ENCODE results near the gene SCAF1.

Gene SCAF1, protein sequence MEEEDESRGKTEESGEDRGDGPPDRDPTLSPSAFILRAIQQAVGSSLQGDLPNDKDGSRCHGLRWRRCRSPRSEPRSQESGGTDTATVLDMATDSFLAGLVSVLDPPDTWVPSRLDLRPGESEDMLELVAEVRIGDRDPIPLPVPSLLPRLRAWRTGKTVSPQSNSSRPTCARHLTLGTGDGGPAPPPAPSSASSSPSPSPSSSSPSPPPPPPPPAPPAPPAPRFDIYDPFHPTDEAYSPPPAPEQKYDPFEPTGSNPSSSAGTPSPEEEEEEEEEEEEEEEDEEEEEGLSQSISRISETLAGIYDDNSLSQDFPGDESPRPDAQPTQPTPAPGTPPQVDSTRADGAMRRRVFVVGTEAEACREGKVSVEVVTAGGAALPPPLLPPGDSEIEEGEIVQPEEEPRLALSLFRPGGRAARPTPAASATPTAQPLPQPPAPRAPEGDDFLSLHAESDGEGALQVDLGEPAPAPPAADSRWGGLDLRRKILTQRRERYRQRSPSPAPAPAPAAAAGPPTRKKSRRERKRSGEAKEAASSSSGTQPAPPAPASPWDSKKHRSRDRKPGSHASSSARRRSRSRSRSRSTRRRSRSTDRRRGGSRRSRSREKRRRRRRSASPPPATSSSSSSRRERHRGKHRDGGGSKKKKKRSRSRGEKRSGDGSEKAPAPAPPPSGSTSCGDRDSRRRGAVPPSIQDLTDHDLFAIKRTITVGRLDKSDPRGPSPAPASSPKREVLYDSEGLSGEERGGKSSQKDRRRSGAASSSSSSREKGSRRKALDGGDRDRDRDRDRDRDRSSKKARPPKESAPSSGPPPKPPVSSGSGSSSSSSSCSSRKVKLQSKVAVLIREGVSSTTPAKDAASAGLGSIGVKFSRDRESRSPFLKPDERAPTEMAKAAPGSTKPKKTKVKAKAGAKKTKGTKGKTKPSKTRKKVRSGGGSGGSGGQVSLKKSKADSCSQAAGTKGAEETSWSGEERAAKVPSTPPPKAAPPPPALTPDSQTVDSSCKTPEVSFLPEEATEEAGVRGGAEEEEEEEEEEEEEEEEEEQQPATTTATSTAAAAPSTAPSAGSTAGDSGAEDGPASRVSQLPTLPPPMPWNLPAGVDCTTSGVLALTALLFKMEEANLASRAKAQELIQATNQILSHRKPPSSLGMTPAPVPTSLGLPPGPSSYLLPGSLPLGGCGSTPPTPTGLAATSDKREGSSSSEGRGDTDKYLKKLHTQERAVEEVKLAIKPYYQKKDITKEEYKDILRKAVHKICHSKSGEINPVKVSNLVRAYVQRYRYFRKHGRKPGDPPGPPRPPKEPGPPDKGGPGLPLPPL

DNA sequence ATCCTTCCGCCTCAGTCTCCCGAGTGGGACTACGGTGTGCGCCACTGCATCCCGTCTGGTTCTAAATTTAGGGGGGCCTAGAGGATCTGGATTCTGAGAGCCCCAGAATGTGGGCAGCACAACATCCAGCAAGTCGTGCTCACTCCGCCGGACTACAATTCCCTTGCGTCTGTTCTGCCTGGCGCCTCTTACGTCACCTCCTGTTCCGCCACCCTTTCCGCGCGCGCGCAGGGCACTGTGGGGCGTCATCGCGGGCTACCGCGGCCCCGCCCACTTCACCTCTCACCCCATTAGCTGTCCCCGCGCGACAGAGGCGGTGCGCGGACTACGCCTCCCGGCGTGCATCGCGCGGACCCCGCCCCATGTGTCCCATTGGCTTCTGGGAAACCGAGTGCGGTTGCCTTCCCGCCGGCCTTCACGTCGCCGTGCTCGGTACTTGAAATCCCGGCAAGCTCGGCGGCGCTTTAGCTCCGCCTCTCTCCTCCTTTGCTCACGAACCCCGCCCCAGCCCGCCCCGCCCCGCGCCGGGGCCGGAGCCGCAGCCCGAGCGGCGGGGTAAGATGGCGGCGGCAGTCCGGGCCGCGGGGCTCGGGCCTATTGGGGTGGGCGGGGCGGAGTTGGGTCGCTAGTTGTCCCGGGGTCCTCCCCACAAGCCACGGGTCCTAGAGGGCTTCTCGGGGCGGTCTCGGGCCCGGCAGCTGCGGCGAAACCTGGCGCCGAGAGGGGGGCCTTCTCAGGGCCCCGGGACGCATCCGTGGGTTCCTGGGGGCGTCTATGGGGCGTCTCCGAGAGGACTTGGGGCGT, at the start of gene SCAF1:
SCAF1 (plus strand) TSS at position 522 of the 804 bp plus-strand sequence. CDS start 2,818 bp downstream, outside the sequence.
- intact Hi-C loops (cut with DNase I), result loop anchor here (2.0 kb wide), 1 partner anchor 35 kb away; the partner anchor contains the start of gene PRMT1
- peak; percentile 96 to 100 (median 99) for DNase-seq

DNA sequence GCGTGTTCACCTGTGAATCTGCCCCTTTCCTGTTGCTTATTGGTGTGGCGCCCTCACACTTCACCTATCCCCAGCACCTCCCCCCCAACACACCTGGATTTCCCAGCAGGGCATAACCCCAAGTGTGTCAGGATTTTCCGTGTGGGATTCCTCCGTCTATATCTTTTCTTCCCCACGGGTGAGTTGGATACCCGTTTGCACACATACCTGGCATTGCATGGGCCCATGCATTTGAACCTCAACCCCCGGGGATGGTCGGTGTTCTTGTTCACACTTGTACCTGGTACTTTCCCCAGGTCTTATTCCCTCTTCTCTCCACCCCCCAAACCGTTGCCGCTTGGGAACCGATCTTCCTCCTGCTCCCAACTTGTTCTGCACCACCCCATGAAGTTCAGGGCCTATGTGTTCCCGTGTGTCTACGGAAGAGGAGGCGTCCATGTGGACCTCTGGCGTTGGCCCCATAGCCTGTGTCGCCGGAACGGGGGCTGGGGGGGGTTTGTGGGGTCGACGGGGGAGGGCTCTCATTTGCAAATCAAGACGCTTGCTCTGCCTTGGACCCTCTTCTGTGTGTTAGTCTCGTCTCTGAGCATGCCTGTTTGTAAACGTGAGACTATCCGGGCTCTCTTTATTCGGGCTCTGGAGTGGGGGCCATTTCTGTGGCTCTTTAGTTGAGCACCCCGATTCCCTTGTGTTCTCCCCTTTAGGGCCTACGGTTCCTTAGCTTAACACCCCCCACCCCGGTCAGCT, 49.4 kb upstream of the SCAF1 start:
- DNase-seq, result peak in 8 of 42 donors; percentile 14 to 45 (median 20)
- intact Hi-C loops (cut with DNase I), result loop anchor here (5.0 to 10.0 kb wide), 2 partner anchors 45 to 72 kb away; partner anchors contain the start of genes BCL2L12 and IRF3

GRCh38 chr19:49593233-49594113, 48.5 kb upstream of the SCAF1 start:
- DNase-seq, result peak; percentile 93 to 98 (median 96)
- intact Hi-C loops (cut with DNase I), result loop anchor here (5.0 to 10.0 kb wide), 2 partner anchors 44 to 71 kb away; partner anchors contain the start of genes BCL2L12 and IRF3

DNA sequence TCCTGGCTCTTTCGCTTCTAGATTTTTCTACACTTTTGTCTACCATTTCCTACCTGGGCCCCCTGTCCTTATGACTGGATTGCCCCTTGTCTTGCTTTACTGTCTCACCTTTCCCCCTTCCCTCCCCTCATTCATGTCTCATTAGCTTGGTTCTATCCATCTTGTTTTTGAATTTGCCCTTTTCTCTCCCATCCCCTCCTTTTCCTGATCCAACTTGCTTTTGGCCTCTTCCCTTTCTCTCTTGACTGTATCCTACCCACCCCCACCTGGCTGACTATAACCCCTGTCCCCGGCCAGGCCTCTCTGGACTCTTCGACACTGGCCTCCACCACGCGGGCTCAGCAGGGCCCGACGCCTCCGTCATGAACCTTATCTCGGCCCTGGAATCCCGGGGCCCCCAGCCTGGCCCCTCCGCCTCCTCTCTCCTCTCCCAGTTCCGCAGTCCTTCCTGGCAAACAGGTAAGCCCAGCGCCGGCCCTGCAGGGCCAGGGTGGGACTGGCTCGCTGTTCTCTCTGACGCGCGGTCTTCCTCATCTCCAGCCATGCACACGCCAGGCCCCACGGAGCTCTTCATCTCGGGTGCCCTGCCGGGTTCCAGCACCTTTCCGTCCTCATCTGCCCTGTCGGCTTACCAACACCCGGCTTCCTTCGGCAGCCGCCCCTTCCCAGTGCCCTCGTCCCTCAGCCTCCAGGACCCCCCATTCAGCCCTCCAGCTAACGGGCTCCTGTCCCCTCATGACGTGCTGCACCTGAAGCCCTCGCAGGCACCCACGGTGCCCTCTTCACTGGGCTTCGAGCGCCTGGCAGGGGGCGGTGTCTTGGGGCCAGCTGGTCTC, 47.6 kb upstream of the SCAF1 start:
- intact Hi-C loops (cut with DNase I), result loop anchor here (5.0 to 10.0 kb wide), 2 partner anchors 43 to 70 kb away; partner anchors contain the start of genes BCL2L12 and IRF3
- no peak for DNase-seq

- intact Hi-C loops (cut with DNase I), result loop anchor here (5.0 to 10.0 kb wide), 2 partner anchors 42 to 70 kb away; partner anchors contain the start of genes BCL2L12 and IRF3
- DNase-seq, result no peak
Observed at GRCh38 chr19:49594993-49595818, 46.8 kb upstream of the SCAF1 start.

GRCh38 chr19:49595819-49596404, 46.1 kb upstream of the SCAF1 start:
- DNase-seq, result no peak
- intact Hi-C loops (cut with DNase I), result loop anchor here (10.0 kb wide), 1 partner anchor 69 kb away; the partner anchor contains the start of genes BCL2L12 and IRF3

DNA sequence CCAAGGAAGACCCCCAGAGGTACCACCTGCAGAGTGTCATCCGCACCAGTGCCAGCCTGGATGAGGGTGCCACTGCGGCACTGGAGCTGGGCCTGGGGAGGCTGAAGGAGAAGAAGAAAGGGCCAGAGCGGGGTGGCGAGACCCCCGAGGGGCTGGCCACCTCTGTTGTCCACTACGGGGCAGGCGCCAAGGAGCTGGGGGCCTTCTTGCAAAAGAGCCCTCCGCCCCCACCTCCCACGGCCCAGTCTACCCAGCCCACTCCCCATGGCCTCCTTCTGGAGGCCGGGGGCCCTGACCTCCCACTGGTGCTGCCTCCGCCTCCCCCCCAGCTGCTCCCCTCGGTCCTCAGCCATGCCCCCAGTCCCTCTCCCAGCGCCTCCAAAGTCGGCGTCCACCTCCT, 45.6 kb upstream of the SCAF1 start:
- intact Hi-C loops (cut with DNase I), result loop anchor here (10.0 kb wide), 1 partner anchor 68 kb away; the partner anchor contains the start of genes BCL2L12 and IRF3
- DNase-seq, result no peak

DNA sequence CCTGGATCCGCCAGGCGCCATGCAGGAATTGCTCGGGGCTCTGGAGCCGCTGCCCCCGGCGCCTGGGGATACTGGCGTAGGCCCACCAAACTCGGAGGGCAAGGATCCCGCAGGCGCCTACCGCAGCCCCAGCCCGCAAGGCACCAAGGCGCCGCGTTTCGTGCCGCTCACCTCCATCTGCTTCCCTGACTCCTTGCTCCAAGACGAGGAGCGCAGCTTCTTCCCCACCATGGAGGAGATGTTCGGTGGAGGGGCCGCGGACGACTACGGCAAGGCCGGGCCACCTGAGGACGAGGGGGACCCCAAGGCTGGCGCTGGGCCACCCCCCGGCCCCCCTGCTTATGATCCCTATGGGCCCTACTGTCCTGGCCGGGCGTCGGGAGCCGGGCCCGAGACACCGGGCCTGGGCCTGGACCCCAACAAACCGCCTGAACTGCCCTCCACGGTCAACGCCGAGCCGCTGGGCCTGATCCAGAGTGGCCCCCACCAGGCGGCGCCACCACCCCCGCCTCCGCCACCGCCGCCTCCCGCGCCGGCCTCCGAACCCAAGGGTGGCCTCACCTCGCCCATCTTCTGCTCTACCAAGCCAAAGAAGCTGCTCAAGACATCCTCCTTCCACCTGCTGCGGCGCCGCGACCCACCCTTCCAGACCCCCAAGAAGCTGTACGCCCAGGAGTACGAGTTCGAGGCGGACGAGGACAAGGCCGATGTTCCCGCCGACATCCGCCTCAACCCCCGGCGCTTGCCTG, 44.9 kb upstream of the SCAF1 start:
- intact Hi-C loops (cut with DNase I), result loop anchor here (10.0 kb wide), 1 partner anchor 68 kb away; the partner anchor contains the start of genes BCL2L12 and IRF3
- no peak for DNase-seq

- DNase-seq, result no peak
Observed at GRCh38 chr19:49597703-49597974, 44.4 kb upstream of the SCAF1 start.

GRCh38 chr19:49599378-49600295, 42.4 kb upstream of the SCAF1 start:
- intact Hi-C loops (cut with DNase I), result loop anchor here (10.0 kb wide), 1 partner anchor 65 kb away; the partner anchor contains the start of genes BCL2L12 and IRF3

More at GRCh38 chr19:49597703-49597974, 44.4 kb upstream of the SCAF1 start:
- intact Hi-C loops (cut with DNase I), result loop anchor here (10.0 kb wide), 1 partner anchor 67 kb away; the partner anchor contains the start of genes BCL2L12 and IRF3

GRCh38 chr19:49601482-49602038, 40.4 kb upstream of the SCAF1 start:
- intact Hi-C loops (cut with DNase I), result no loop called here
- DNase-seq, result no peak

More at GRCh38 chr19:49599378-49600295, 42.4 kb upstream of the SCAF1 start:
- no peak for DNase-seq

- intact Hi-C loops (cut with DNase I), result no loop called here
- no peak for DNase-seq
Observed at GRCh38 chr19:49602806-49603205, 39.2 kb upstream of the SCAF1 start.

Measured in head of caudate nucleus (tissue), 42 donors.